Effector CD8-positive, alpha-beta T cell (primary cell): ENCODE measurements around the gene ATF6B.

Experiments
- DNase-seq: peaks from one replicate; lab custom pipeline; 2025; lab: John Stamatoyannopoulos, UW
- total RNA-seq, 4 experiments: gene quantifications; one replicate each; lab custom pipeline; 2026; lab: John Stamatoyannopoulos, UW

Gene ATF6B
- total RNA-seq = 70.0 to 126 (median 88.3) reads per million in 4 experiments

GRCh38 chr6:32127717-32128592 lies at the start of gene ATF6B:
ATF6B (minus strand) TSS chr6:32128246; CDS start chr6:32128207, 39 bp downstream.
- peak; percentile 93 for DNase-seq

GRCh38 chr6:32177183-32177787 lies 49.2 kb upstream of the ATF6B start:
- peak; percentile 45 for DNase-seq

GRCh38 chr6:32176476-32177182 lies 48.6 kb upstream of the ATF6B start:
- DNase-seq = no peak

GRCh38 chr6:32175711-32176475 lies 47.8 kb upstream of the ATF6B start, which contains the start of gene AGPAT1:
AGPAT1 (minus strand) TSS chr6:32176084; CDS start chr6:32171496, 4,588 bp downstream.
- peak; percentile 90 for DNase-seq

GRCh38 chr6:32175322-32175710 lies 47.3 kb upstream of the ATF6B start:
- DNase-seq = no peak

GRCh38 chr6:32174416-32174815 lies 46.4 kb upstream of the ATF6B start:
- no peak for DNase-seq

- no peak for DNase-seq
These were observed 45.1 kb upstream of the ATF6B start for GRCh38 chr6:32173051-32173727.

- DNase-seq = no peak
These were observed 43.2 kb upstream of the ATF6B start for GRCh38 chr6:32171234-32171633.

- no peak for DNase-seq
These were observed 42.2 kb upstream of the ATF6B start for GRCh38 chr6:32170294-32170693.

GRCh38 chr6:32168807-32169591 lies 41.0 kb upstream of the ATF6B start:
- no peak for DNase-seq

- DNase-seq = no peak
These were observed 40.3 kb upstream of the ATF6B start for GRCh38 chr6:32168350-32168749.

- no peak for DNase-seq
These were observed 39.8 kb upstream of the ATF6B start for GRCh38 chr6:32167761-32168262.

GRCh38 chr6:32167154-32167760 lies 39.2 kb upstream of the ATF6B start:
- no peak for DNase-seq

- DNase-seq = no peak
These were observed 38.5 kb upstream of the ATF6B start for GRCh38 chr6:32166411-32167061.

- DNase-seq = no peak
These were observed 36.2 kb upstream of the ATF6B start, which contains the start of gene EGFL8 for GRCh38 chr6:32164295-32164694. EGFL8 (plus strand) TSS chr6:32164595; CDS start chr6:32166166, 1,571 bp downstream.

- DNase-seq = no peak
These were observed 35.7 kb upstream of the ATF6B start for GRCh38 chr6:32163559-32164258.

- no peak for DNase-seq
These were observed 30.0 kb upstream of the ATF6B start for GRCh38 chr6:32158052-32158451.

- no peak for DNase-seq
These were observed 28.8 kb upstream of the ATF6B start for GRCh38 chr6:32156891-32157290.
